HG03025 (cell line): Measurements from ENCODE around the gene NBAS.
"Not testable (repeated sequence)": the region's sequence is repeated elsewhere in the genome, so short reads cannot be mapped to it uniquely, and the experiment has no call there.

Source experiments
- ATAC-seq: cut with Tn5 transposase; IDR thresholded peaks from one replicate; pipeline ENCODE4 v1.9.1; 2021; ENCODE audit warnings: mild to moderate bottlenecking, moderate library complexity; ENCODE audit not compliant: unreplicated experiment, low FRiP score

The NBAS gene

DNA sequence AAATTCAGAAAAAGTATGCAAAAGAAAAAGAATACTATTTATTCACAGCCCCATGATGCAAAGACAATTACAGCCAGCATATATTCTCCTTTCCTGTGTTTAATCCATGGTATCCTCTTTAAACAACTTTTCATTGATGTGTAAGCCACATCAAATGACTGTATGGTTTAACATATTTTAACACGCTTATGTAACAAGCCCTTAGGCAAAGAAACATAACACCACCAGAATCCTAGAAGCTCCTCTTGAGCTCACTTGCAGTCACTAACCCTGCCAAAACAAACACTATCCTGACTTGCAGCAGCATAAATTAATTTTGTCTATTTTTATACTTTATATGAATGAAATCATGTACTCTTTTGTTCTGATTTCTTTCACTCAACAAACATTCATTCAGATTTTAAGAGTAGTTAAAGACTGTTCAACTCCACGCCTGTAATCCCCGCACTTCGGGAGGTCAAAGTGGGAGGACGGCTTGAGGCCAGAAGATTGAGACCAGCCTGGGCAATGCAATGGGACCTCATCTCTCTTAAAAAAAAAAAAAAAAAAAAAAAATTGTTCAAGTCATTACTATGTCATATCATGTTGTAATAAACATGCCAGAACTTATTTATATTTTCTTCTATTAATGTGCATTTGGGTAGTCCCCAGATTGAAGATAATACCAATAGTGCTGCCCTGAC is 226.3 kb downstream of the NBAS start:
- no peak for ATAC-seq

DNA sequence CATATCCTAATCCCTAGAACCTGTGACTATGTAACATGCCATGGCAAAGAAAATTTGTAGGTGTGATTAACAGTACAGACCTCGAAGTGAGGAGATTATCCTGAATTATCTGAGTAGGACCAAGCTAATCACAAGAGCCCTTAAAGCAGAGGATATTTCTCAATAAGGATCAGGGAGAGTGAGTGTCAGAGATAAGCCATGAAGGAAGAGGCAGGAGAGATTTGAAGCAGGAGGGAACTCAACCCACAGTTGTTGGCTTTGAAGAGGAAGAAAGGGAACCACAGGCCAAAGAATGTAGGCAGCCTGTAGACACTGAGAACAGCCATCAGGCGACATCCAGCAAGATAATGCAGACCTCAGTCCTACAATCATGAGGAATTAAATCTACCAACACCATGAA is 229.3 kb downstream of the NBAS start:
- ATAC-seq = no peak

DNA sequence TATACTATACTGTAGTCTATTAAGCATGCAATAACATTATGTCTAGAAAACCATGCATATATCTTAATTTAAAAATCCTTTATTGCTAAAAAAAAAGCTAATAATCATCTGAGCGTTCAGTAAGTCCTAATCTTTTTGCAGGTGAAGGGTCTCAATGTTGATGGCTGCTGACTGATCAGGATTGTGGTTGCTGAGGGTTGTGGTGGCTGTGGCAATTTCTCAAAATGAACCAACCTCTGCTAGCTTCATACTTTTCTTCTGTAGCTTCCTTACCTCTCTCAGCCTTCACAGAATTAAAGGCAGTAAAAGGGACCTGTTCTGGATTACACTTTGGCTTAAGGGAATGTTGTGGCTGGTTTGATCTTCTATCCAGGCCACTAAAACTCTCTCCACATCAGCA is 235.8 kb downstream of the NBAS start:
- ATAC-seq = no peak

DNA sequence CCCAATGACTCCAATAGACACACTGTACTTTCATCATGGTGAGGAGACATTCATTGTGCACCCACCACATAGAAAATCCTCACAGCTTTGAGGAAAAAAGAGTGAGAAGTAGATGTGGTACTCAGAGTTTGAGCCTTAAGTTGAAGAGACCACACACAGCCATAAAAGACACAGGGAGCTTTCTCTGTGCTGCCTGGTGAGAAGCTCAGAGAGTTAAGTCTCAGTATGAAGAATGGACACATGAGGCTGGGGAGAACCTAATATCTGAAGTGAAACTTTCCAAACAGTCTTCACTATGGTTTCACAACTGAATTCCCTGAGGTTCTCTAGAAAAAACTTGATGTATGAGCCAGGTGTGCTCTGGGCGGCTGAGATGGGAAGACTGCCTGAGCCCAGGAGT is 237.9 kb downstream of the NBAS start:
- no peak for ATAC-seq

DNA sequence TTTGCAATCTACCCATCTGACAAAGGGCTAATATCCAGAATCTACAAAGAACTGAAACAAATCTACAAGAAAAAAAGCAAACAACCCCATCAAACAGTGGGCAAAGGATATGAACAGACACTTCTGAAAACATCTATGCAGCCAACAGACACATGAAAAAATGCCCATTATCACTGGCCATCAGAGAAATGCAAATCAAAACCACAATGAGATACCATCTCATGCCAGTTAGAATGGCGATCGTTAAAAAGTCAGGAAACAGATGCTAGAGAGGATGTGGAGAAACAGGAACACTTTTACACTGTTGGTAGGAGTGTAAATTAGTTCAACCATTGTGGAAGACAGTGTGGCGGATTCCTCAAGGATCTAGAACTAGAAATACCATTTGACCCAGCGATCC is 239.7 kb downstream of the NBAS start:
- not testable (repeated sequence) for ATAC-seq

DNA sequence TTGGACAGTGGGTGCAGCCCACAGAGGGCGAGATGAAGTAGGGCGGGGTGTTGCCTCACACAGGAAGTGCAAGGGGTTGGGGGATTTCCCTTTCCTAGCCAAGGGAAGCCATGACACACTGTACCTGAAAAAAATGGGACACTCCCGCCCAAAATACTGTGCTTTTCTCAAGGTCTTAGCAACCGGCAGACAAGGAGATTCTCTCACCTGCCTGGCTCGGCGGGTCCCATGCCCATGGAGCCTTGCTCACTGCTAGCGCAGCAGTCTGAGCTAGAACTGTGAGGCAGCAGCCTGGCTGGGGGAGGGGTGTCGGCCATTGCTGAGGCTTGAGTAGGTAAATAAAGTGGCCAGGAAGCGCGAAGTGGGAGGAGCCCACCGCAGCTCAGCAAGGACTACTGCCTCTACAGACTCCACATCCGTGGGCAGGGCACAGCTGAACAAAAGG is 244.7 kb downstream of the NBAS start:
- ATAC-seq = no peak

DNA sequence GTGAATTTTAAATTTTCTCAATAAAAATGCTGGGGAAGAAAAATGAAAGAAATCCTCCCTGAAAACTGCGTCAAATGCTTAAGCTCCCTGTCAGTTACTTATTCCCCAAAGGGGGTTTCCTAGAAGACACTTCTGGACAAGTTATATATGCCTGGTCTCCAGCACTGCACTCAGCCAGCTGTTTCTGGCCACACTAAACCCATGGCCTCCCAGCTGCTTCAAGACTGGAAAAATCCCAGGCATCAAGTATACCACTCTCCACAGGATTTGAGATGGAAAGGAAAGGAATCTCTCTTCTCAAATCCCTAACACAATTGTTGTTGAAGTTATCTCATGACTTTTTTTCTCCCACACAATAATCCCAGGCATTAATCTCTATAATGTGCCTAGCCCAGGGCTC is 245.7 kb downstream of the NBAS start:
- ATAC-seq = no peak

DNA sequence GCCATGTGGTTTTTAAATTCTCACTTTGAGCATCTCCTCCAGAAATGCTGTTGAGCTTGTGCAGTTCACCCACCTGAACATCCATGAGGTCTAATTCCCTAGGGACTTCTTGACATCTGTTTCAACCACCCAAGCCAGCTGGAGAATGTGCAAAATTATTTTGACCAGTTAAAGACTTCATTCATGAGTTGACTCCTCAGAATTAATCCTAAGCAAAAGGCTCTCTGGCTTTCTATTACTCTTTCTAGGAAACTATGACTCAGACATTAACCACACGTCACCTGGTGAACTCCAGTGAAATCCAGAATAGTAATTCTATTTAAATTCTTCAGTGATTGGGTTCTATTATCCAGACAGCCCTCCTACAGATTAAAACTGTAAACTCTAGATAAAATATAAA is 247.5 kb downstream of the NBAS start:
- no peak for ATAC-seq

DNA sequence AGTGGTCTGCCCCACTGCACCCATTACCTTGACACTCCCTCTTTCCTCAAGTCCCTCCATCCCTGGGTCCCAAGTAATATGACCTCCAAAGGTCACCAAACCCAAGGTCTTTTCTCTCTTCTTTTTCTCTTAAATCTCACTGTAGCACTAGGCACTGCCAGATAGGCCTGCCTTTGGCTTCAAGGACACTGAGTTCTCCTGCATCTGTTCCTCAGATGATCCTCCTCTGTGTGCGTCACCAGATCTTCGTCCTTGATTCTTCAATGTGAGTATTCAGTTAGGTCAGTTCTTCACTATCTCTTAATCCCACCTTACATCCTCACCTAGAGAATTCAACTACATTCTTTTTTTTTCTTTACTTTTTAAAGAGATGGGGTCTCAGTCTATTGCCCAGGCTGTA is 249.2 kb downstream of the NBAS start:
- no peak for ATAC-seq

DNA sequence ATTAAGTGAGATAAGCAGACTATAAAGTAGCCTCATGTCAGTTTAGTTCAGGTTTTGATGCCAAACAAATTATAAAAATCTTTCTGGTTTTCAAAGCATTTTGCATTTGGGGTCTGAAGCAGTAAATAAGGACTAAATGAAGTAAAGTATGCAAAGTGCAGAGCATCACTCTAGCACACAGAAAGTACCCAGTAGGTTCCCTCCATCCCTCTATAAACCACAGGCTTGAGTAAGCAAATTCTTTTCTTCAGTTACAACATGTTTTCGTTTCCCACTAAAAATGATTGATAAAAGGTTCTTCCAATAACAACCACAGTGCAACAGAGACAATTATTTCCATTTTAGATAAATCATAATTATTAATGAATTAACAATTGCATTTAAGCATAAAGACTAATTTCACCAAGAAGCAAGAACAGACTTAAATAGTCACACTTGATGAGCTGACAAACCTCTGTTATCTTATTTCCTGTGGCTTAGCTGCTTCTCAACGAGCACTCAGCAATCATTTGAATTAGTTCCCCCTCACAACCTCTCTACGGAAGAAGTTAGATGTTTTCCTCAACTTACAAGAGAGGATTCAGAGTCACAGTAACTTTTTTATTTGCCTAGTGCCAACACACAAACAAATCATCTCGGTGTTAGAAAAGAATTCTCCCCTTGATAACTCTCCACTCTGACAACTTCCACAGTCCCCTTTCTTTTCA is 249.8 kb downstream of the NBAS start:
- ATAC-seq = peak; percentile 68

DNA sequence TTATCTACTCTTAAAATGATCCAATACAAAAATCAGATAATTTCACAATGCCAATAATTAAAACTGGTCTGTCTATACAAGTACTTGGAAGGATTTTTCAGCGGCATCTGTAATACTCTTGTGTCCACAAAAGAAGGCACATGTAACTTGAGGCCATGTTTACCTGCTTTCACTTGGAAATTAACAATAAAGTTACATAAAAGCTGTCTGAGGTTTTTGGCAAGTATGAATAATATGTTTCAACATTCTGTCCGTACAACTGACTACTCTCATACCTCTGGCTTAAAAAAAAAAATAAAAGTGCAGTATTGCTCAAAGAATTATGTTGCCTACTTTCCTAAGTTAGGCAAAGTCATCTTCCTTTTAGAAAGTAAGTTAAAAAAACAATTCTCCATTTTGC is 253.6 kb downstream of the NBAS start:
- ATAC-seq = no peak

DNA sequence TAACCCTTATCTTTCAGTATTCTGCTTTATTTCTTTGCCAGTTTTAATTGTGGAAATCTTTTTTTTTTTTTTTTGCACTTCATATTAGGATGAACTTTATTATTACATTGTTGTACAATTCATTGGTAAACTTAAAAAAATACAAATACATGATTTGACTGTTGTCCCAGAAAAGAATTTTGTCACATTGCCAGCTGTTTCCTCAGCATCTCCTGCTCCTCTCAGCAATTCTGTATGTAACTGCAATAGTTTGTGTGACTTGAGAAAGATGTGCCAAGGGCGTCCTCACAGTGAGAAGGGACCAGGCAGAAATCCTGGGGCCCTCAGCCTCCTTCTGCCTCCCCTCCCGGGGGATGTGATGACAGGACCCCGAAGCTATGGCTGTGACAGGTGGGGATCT is 254.4 kb downstream of the NBAS start:
- no peak for ATAC-seq

DNA sequence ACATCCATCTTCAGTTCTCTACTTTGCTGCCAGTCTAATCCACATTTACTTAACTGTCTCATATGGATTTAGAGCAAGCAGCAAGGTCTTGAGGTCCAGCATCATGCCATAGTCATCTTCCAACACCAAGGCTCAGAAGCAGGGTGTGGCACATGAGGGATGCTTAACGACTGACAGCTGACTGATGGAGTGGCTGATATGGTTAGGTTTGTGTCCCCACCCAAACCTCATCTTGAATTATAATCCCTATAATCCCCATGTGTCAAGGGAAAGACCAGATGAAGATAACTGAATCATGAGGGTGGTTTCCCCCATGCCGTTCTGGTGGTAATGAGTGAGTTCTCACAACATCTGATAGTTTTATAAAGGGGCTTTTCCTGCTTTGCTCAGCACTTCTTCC is 257.3 kb downstream of the NBAS start:
- ATAC-seq = no peak

DNA sequence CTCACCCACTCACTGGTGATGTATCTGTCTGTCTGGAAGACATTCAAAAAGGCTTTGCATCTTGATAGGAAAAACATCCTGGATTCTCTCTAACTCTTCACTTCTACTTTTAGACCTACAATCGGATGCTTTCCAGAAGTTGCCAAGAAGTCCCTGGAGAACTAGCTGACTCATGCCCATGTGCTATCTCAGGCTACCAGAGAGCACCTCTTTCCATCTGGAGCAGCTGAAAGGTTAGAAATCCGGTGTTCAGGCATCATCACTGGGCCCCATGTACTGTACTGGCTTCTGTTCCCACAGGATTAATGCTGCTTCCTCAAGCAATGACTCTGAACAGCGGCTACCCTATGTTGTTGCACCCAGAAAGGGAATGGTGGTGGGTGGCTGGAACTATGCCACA is 259.0 kb downstream of the NBAS start:
- ATAC-seq = no peak

DNA sequence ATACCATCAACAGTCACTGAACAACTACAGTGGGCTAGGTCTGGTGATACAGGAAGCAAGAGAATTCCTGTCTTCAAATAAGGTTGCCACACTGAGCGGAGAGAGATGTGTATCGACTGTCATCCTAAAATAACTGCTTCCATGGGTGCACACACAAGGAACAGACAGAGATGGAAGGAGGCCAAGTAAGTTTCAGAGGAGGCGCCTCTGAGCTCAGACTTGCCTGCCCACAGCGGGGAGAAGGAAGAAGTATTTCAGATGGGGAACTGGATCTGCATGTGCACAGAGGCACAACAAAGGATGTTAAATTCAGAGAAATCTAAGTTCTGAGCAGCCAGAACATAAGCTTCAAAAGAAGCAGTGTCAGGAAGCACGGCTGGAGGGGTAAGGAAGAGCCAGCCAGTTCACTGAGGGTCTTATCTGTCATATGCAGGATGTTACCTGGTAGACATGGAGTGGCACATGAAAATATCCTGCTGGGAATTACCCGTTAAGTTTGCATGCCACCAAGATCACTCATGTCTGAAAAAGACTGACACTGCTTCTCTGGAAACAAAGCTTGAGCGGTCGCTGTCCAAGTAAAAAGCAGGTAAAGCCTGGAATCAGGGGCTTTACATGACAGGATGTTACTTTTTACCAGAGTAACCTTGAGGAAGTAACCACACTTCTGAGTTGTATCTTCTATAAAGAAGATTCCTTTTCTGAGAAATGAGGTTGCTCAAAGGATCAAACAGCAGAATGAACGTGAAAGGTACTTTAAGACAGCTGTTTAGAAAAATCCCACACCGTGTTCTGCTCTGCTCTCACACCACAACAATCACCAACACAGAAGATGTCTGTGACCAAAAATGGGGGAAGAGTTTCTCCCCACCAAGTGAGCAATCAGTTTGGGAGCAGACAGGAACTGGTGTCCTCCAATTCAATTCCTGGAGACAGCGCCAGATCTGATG is 260.2 kb downstream of the NBAS start:
- no peak for ATAC-seq

DNA sequence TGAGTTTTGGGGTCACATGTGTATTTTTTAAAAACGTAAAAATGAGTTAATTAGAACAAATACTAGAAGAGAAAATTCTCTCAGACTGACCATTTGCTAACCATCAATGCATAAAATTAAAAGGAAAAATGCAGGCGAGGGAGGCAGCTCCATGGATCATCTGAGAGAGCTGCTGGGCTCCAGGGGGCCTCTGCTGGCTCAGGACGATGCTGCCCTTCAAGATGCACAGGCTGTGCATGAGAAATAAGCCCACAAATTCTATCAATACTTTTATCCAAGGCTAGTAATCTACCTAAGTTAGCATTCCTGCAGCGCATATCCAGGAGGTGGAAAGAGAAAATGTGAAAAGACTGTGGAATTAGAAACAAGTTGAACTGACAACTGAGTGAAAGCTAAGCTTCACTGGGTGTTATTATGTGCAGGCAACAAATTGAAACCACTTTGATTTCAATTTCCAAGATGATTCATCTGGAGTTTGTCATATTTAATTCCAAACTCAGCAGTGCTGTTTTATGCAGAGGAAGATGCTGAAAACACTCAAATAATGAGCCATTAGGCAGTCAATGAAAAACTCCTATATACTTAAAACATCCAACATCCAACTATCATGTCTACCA is 261.1 kb downstream of the NBAS start:
- ATAC-seq = no peak

DNA sequence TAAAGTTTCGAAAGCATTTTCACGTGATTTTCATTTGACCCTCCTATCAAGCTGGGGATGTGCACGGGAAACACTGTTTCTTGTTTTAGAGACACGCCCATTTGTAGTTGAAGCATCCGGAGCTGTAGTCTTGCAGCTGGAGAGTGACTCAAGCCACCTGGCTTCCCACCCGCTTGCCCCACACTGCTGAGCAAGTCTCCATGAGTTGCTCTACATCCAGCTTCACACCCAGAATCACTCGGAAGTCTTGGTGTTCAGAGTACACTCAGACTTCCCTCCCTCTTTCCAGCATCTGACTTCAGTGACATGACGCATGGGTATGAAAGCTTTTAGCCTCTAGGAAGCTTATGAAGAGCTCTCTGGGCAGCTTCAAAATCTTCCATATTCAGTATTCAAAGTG is 262.4 kb downstream of the NBAS start:
- ATAC-seq = no peak

DNA sequence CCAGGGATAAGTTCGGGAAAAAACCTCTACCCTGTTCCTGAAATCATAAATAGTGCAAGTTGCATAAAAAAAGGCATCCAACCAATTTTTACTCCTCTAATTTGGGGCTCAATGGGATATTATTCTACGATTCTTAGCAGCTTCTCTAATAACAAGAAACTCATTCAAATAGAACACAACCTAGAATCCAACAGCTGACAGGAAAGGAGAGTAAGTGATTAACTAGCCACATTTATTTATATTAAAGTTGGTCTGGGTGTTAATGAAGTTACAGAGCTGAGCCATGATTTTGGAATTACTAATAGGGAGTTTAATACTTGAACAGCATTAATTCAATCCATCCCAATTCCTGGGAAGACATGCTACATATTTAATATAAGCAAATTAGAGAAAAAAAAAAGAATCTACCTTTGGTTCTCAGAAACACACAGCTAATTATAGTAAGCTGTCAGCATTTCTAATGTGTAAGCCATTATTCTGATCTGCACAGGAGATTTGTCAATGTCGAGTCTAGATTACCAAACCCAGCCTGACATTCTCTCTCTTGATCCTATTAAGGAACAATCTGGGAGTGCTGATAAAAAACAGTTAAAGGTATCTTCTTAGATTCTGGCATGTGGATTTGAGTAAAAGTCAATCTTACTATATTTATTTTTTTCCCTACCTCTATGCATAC is 267.7 kb downstream of the NBAS start:
- no peak for ATAC-seq

DNA sequence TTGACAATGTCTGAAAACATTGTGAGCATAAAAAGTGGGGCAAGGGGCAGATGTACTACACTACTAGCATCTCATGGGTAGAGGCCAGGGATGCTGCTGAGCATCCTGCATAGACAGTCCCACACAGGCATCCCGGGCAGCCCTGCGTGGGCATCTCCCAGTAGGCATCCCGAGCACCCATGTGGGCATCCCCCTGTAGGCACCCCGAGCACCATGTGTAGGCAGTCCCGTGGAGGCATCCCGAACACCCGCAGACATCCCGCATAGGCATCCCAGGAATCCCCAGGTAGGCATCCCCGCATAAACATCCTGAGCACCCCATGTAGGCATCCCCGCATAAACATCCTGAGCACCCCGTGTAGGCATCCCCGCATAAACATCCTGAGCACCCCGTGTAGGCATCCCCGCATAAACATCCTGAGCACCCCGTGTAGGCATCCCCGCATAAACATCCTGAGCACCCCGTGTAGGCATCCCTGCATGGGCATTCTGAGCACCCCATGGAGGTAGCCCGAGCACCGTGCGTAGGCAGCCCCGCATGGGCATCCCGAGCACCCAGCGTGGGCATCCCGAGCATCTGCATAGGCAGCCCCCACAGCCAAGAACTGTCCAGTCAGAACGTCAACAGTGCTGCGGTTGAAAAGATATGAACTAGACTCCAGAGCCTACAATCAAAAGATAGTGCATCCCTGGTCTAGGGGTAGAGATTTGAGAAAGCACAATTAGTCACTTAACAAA is 273.5 kb downstream of the NBAS start:
- ATAC-seq = no peak

DNA sequence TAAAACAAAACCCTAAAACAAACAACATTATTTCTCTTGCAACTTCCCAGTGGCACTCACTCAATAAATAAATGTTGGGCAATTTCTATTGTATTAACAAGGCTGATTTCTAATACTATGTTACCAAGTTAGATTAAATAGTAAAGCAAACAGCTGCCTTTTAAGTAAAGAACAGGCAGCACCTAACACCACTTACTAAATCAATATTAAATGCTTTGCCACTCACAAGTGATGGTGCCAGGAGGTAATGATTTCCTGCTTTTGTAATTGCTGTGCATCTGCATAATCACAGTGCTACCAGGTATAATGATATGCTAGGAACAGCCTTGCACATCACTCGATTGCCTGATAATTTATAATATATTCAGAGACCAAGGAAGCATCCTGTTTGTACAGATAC is 276.5 kb downstream of the NBAS start:
- no peak for ATAC-seq
